K562 treated with DMSO at 1 percent for 4 hours (cell line): ENCODE data around the gene PNPLA4. TPM values are rescaled to one million over a fixed set of nuclear protein-coding genes. Genes with fewer than 3 reads are reported as not detected.

Experiments
- total RNA-seq: library from RNA; unstranded; fragments of 300-600 nt; gene quantifications from 2 replicates; pipeline ENCODE4 v1.2.3, GENCODE V29; 2022; ENCODE audit not compliant: insufficient read depth

PNPLA4 gene, protein sequence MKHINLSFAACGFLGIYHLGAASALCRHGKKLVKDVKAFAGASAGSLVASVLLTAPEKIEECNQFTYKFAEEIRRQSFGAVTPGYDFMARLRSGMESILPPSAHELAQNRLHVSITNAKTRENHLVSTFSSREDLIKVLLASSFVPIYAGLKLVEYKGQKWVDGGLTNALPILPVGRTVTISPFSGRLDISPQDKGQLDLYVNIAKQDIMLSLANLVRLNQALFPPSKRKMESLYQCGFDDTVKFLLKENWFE
- 14.0 and 22.4 TPM in 2 replicates for total RNA-seq

DNA sequence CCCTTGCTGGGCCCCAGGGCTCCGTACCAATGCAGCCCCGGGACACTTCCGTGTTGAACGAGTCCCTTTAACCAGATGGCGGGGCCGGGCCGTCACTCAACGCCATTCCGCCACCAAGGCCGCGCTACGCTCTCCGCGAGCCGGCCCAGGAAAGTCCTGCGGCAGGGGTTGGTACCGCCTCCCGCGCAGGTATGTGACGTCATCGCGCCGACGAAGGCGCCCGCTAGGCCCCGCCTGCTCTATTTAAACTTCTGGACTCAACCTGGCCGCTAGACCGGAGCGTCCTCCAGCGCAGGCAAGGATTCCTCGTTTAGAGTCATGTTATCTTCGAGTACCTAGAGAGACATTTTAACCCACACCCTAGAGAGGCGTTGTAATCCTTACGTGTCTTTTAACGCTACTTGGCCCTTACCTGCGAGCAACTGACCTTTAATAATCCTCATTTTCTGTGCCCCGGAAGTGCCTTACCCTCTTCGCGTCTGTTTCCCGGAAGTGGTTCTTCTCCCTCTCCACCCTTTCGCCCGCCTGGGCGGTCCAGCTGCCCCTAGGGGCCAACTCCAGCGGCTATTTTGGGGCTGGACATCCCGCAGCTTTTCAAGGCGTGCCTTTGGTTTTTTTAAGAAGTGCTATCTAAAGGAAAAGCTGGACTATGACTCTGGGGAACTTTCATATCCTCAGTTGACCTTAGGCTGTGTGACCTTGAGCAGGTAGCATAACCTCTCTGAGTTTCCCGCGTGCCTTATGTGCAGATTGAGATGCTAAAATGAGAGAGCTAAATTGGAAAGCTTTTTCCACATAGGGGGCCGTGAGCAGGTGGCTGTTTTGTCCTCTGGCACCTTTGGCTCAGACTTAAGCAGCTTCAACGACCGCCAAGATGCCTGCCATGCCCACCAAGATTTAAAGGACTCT, at the start of gene PNPLA4:
Gene PNPLA4 (minus strand): TSS at position 155 of the 909 bp plus-strand sequence. CDS start 1,294 bp downstream, outside the sequence.

Other genes starting within 250 kb of the PNPLA4 start
- 43.5 and 50.2 TPM in 2 replicates for gene VCX, start 84.2 kb downstream of the PNPLA4 start, total RNA-seq
- not detected in 2 replicates for gene VCX2, start 243.9 kb upstream of the PNPLA4 start, total RNA-seq